ENCODE measurements around the gene SORT1. TPM values are rescaled to one million over a fixed set of nuclear protein-coding genes. Genes with fewer than 3 reads are reported as not detected.

SORT1 gene
- total and polyA plus RNA-seq, 2 experiments from 2014 or later: 25.0 to 27.6 TPM

DNA sequence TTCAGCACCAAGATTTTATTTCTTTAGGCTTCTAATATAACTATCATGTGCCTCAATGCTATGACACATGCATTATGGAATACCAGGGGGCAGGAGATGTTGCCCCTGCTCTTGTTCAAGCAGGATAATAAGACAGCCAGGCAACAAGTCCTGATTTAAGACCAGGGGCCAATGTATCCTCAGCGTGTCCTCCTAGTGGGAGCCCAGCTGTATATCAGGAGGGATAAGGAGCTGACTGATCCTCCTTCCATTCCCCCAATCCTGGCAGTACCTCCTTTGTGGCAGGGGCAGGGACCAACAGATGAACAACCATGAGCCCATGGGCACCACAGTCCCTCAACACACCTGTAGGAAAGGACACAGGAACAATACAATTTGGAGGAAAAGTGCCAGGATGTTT lies 29.3 kb downstream of the SORT1 start:
- no peak overlapping the region for H3K27ac ChIP-seq
- no peaks in the 10 kb centered on the region for H3K27me3 ChIP-seq

DNA sequence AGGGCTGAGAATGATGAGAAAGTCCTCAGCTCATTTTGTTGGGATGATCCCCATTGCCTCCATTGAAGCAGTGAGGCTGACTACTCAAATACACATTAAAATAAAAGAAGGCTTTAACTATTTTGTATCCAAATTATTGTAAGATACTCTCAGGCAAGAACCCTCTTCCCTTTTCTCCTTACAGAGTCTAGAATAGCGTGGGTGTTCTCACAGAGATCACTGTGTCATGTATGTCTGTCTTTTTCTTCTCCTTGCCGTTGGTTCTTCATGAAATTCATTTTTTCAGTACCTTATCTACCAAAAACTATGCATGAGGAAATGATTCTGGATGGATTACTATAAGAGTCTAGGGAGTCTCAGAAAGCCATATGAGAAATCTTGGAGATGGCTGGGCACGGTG lies 30.1 kb downstream of the SORT1 start:
- Histone ChIP-seq H3K27me3 (no peaks in the 10 kb centered on the region), H3K4me1 (ENCODE audit: low read depth) (peaks cover 13% of the 10 kb centered on the region), H3K9me3 (ENCODE audit: low read depth) (no peaks in the 10 kb centered on the region), H3K4me3 (no peak overlapping the region), H3K27ac (no peak overlapping the region), H3K36me3 (peaks cover 6% of the 10 kb centered on the region)
- no peak for DNase-seq (ENCODE audit: low read depth in 1 of 2, low spot score in 1 of 2)
- TF ChIP-seq, protein P1, sequence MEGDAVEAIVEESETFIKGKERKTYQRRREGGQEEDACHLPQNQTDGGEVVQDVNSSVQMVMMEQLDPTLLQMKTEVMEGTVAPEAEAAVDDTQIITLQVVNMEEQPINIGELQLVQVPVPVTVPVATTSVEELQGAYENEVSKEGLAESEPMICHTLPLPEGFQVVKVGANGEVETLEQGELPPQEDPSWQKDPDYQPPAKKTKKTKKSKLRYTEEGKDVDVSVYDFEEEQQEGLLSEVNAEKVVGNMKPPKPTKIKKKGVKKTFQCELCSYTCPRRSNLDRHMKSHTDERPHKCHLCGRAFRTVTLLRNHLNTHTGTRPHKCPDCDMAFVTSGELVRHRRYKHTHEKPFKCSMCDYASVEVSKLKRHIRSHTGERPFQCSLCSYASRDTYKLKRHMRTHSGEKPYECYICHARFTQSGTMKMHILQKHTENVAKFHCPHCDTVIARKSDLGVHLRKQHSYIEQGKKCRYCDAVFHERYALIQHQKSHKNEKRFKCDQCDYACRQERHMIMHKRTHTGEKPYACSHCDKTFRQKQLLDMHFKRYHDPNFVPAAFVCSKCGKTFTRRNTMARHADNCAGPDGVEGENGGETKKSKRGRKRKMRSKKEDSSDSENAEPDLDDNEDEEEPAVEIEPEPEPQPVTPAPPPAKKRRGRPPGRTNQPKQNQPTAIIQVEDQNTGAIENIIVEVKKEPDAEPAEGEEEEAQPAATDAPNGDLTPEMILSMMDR (IDR thresholded peaks at IDR 0.05; ENCODE audit: low read depth, low read length): no peak

More for the DNA sequence above, 29.3 kb downstream of the SORT1 start:
- Histone ChIP-seq H3K4me1 (ENCODE audit: low read depth) (peaks cover 13% of the 10 kb centered on the region), H3K9me3 (ENCODE audit: low read depth) (no peaks in the 10 kb centered on the region), H3K4me3 (no peak overlapping the region), H3K36me3 (peaks cover 6% of the 10 kb centered on the region)
- no peak for DNase-seq (ENCODE audit: low read depth in 1 of 2, low spot score in 1 of 2)
- TF ChIP-seq, protein P1 (IDR thresholded peaks at IDR 0.05; ENCODE audit: low read depth, low read length): no peak

DNA sequence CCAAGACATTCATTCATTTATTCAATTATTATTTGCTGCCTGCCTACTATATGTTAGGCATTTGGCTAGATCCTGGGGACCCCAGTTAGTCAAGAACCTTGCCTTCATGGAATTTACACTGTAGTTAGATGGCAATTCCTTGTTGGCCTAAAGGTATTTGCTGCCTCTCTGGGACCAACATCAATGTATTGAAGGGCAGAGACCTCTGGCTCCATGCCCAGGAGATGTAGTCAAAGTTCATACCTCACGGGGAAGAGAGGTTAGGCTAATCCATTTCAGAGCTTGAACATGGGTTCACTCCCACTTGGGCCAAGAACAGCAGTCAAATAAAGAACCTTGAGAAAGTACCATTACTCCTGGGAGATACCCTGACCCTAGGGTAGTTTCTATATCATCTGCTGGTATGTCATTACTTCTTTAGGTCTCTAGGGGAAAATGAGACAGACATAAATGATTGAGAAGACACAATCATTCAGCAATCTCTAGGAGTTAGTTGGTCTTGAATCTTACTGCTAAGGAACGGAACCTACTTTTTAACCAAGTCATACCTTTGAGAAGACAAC lies 32.0 kb downstream of the SORT1 start:
- peaks cover 6% of the 10 kb centered on the region for H3K36me3 ChIP-seq
- TF ChIP-seq, protein P1 (IDR thresholded peaks at IDR 0.05; ENCODE audit: low read depth, low read length): no peak
- no peaks in the 10 kb centered on the region for H3K27me3 ChIP-seq
- DNase-seq (ENCODE audit: low read depth in 1 of 2, low spot score in 1 of 2): no peak
- no peaks in the 10 kb centered on the region for H3K9me3 ChIP-seq (ENCODE audit: low read depth)
- peaks cover 2% of the 10 kb centered on the region for H3K4me1 ChIP-seq (ENCODE audit: low read depth)
- no peak overlapping the region for H3K4me3 ChIP-seq
- no peak overlapping the region for H3K27ac ChIP-seq

DNA sequence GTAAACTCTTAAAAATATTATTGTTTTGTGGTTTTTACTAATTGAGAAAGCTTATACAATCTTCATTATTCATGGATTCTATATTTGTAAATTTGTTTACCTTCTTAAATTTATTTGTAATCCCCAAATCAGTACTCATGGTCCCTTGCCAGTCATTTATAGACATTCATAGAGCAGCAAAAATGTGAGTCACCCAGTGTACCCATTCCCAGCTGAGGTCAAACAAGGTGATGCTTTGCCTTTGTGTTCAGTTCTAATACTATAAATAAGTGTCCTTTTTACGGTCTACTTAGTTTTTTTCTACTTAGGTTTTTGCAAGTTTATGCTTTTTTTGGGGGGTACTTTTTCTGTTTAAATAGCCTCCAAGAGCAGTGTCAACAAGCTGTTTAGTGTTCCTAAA lies 36.1 kb downstream of the SORT1 start:
- no peak overlapping the region for H3K4me3 ChIP-seq
- no peak overlapping the region for H3K27ac ChIP-seq
- H3K9me3 ChIP-seq (ENCODE audit: low read depth): no peaks in the 10 kb centered on the region
- H3K4me1 ChIP-seq (ENCODE audit: low read depth): no peaks in the 10 kb centered on the region
- TF ChIP-seq, protein P1 (IDR thresholded peaks at IDR 0.05; ENCODE audit: low read depth, low read length): no peak
- peaks cover 3% of the 10 kb centered on the region for H3K36me3 ChIP-seq
- H3K27me3 ChIP-seq: no peaks in the 10 kb centered on the region
- no peak for DNase-seq (ENCODE audit: low read depth in 1 of 2, low spot score in 1 of 2)

DNA sequence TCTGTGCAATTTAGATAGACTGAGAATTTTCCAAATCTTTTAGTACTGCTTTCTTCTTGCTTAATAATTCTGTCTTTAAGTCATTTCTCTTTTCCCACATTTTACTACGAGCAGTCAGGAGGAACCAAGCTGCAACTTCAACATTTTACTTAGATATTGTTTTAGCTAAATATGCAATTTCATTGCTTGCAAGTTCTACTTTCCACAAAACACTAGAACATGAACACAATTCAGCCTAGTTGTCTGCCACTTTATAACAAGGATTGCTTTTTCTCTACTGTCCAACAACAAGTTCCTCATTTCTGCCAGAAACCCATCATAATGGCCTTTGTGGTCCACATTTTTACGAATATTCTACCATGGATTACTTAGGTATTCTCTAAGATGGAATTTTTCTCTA lies 36.6 kb downstream of the SORT1 start:
- Histone ChIP-seq H3K36me3 (no peaks in the 10 kb centered on the region), H3K4me1 (ENCODE audit: low read depth) (no peaks in the 10 kb centered on the region), H3K9me3 (ENCODE audit: low read depth) (no peaks in the 10 kb centered on the region), H3K27ac (no peak overlapping the region), H3K4me3 (no peak overlapping the region), H3K27me3 (no peaks in the 10 kb centered on the region)
- no peak for DNase-seq (ENCODE audit: low read depth in 1 of 2, low spot score in 1 of 2)
- TF ChIP-seq, protein P1 (IDR thresholded peaks at IDR 0.05; ENCODE audit: low read depth, low read length): no peak
